GM18499 (cell line): ENCODE results near the gene IFRD2.
"Not testable (repeated sequence)": the region's sequence is repeated elsewhere in the genome, so short reads cannot be mapped to it uniquely, and the experiment has no call there.

Source experiments
- ATAC-seq: cut with Tn5 transposase; IDR thresholded peaks from one replicate; pipeline ENCODE4 v1.9.1; 2021; ENCODE audit warnings: moderate number of reproducible peaks; ENCODE audit not compliant: insufficient read depth, unreplicated experiment

The IFRD2 gene

GRCh38 chr3:50288387-50289007, 3.7 kb downstream of the IFRD2 start:
- ATAC-seq = no peak

- ATAC-seq = no peak
Observed at GRCh38 chr3:50287262-50287661, 5.0 kb downstream of the IFRD2 start.

GRCh38 chr3:50286322-50287227, 5.7 kb downstream of the IFRD2 start:
- no peak for ATAC-seq

- ATAC-seq = not testable (repeated sequence)
Observed at GRCh38 chr3:50284121-50284520, 8.1 kb downstream of the IFRD2 start.

GRCh38 chr3:50279255-50280016, 12.8 kb downstream of the IFRD2 start:
- no peak for ATAC-seq

- ATAC-seq = no peak
Observed at GRCh38 chr3:50278880-50279224, 13.4 kb downstream of the IFRD2 start, which contains the start of gene LSMEM2. Gene LSMEM2, plus strand, starts transcription at chr3:50279087. Its CDS starts 27 bp downstream, at chr3:50279114.

GRCh38 chr3:50278123-50278879, 13.9 kb downstream of the IFRD2 start:
- no peak for ATAC-seq

GRCh38 chr3:50276762-50277101, 15.5 kb downstream of the IFRD2 start:
- ATAC-seq = no peak

GRCh38 chr3:50275996-50276761, 16.1 kb downstream of the IFRD2 start:
- no peak for ATAC-seq

GRCh38 chr3:50275141-50275995, 16.9 kb downstream of the IFRD2 start:
- ATAC-seq = no peak

- no peak for ATAC-seq
Observed at GRCh38 chr3:50274371-50275104, 17.7 kb downstream of the IFRD2 start.

GRCh38 chr3:50273689-50274065, 18.6 kb downstream of the IFRD2 start:
- no peak for ATAC-seq

- ATAC-seq = peak; percentile 85
Observed at GRCh38 chr3:50272911-50273688, 19.1 kb downstream of the IFRD2 start.

GRCh38 chr3:50272538-50272910, 19.7 kb downstream of the IFRD2 start:
- not testable (repeated sequence) for ATAC-seq

- no peak for ATAC-seq
Observed at GRCh38 chr3:50271314-50271936, 20.8 kb downstream of the IFRD2 start.

- no peak for ATAC-seq
Observed at GRCh38 chr3:50270422-50271224, 21.6 kb downstream of the IFRD2 start.
